ENCODE measurements around the gene CELSR1.

CELSR1 gene

DNA sequence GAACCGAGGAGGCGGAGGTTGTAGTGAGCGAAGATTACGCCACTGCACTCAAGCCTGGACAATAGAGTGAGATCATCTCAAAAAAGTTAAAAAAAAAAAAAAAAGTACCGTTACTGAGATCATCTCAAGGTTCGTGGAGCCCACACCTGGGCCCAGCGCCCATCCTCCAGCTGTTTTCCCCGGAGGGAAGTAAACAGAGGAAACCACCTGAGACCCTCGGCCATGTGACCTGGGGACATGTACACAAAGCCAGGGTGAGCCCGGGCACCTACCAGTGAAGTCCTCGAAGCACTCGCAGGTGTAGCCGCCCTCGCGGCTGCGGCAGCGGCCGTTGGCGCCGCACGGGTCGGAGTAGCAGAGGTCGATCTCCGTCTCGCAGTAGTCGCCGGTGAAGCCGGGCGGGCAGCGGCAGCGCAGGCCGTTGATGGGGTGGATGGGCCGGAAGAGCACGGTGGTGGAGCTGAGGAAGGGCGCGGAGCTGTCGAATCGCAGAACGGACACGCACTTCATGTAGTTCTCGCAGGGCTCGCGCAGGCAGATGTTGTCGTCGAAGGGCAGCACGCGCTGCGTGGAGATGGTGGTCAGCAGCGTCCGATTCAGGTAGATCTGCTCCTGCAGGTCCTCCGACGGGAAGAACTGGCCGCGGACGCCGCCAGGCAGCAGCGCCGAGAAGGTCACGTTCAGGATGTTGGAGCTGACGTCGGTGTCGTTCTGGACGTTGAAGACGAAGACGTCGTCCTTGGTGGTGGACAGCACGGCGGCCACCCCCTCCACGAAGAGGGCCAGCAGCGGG is 73.8 kb downstream of the CELSR1 start:
- DNase-seq (ENCODE audit: low read depth), result no peak
- TF ChIP-seq, protein P1, sequence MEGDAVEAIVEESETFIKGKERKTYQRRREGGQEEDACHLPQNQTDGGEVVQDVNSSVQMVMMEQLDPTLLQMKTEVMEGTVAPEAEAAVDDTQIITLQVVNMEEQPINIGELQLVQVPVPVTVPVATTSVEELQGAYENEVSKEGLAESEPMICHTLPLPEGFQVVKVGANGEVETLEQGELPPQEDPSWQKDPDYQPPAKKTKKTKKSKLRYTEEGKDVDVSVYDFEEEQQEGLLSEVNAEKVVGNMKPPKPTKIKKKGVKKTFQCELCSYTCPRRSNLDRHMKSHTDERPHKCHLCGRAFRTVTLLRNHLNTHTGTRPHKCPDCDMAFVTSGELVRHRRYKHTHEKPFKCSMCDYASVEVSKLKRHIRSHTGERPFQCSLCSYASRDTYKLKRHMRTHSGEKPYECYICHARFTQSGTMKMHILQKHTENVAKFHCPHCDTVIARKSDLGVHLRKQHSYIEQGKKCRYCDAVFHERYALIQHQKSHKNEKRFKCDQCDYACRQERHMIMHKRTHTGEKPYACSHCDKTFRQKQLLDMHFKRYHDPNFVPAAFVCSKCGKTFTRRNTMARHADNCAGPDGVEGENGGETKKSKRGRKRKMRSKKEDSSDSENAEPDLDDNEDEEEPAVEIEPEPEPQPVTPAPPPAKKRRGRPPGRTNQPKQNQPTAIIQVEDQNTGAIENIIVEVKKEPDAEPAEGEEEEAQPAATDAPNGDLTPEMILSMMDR (conservative IDR thresholded peaks at IDR 0.05; ENCODE audit: low read depth, low read length), result no peak
- H3K4me3 ChIP-seq (ENCODE audit: low read depth, low read length), result no peak overlapping the region

DNA sequence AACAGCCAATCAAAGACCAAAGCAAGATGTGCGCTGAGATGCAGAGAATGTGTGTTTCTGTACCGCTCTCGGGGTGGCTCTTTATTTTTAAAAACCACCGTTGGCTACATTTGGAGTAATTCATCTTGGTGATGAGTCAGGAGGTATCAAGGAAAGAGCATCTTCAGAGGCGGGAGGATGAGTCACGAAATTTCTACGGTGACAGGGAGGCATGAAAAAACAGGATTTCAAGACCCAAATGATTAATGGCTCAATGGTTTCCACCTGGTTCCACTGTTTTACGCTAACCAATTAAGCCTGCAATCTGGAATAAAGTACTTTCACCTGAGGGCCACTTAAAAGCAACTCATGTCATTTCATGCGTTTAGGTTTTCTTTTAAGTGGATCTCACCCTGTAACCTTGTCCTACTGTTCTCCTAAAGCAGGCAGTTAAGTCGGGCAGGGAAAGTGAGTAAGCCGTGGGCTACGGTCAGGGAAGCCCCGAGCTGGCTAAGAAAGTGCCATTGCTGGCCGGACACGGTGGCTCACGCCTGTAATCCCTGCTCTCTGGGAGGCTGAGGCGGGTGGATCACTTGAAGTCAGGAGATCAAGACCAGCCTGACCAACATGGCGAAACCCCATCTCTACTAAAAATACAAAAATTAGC is 74.6 kb downstream of the CELSR1 start:
- TF ChIP-seq, protein P1 (conservative IDR thresholded peaks at IDR 0.05; ENCODE audit: low read depth, low read length), result no peak
- peak; percentile 29 for DNase-seq (ENCODE audit: low read depth)
- H3K4me3 ChIP-seq (ENCODE audit: low read depth, low read length), result no peak overlapping the region

DNA sequence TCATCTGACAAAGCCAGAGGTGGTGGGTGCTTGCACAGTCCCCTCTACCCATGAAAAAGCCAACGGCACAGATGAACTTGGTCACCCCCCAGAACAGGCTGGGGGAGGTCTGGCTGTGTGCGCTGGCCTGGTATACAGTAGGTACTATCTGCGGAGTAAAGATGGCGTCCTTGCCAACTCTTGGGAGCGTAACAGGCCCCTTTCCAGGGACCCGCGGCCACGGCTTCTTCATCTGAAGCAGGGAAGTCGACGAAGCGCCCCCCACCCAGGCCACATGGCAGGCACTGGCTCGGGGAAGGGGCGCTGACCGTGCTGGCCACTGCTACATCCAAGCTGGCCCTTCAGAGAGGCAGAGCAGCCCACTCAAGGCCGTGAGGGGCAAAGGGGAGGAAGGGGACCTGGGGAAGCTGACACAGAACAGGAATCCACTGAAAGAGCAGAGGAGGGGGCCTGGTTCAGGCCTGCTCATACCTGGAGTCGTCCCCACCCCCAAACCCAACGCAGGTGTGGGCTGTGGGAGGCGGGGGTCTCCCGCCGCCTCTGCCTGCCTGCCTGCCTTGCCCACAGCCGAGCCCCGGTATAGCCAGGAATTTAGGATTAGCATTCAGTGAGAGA is 75.7 kb downstream of the CELSR1 start:
- no peak overlapping the region for H3K4me3 ChIP-seq (ENCODE audit: low read depth, low read length)
- TF ChIP-seq, protein P1 (conservative IDR thresholded peaks at IDR 0.05; ENCODE audit: low read depth, low read length), result no peak
- no peak for DNase-seq (ENCODE audit: low read depth)

DNA sequence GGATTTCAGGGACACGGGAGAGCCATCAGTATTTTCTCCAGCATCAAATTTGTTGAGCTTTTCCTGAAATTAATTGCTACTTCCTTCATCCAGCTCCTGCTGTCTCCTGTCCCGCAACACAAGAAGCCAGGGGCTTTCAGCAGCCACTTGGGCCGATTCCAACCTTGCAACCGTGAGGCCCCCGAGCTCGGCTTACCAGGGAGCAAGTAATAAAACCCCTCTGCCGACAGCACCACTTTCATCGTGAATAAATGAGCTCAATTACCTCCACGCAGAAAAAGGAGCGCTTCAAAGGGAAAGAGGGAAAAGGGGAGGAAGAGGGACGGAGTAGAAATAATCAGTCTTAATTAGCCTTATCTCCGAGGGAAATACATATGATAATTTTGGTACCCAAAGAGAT is 76.6 kb downstream of the CELSR1 start:
- H3K4me3 ChIP-seq (ENCODE audit: low read depth, low read length), result no peak overlapping the region
- DNase-seq (ENCODE audit: low read depth), result no peak
- TF ChIP-seq, protein P1 (conservative IDR thresholded peaks at IDR 0.05; ENCODE audit: low read depth, low read length), result no peak

DNA sequence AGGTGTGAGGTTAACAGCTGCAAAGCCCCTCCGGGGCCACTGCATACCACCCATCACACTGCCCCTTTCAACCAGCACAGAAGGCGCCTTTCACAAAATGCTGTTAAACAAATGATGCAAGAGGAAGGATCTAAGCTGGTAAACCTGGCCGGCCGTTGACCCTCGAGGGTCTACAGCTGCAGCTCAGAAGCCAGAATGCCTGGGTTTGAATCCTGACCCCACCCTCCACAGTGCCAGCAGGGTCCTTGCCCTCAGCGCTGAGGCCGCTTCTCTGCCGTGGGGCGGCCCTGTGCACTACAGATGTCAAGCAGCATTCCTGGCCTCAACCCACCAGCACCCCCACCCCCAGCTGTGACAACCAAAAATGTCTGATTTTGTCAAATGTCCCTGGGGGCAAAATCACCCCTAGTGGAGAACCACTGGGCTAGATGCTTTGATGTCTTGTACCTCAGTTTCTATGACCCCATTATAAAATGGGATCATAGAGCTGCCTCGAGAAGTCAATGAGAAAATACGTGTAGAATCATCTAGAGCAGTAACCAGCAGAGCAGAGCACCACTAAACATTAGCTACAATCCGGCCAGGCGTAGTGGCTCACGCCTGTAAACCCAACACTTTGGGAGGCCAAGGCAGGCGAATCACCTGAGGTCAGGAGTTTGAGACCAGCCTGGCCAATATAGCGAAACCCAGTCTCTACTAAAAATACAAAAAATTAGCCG is 77.9 kb downstream of the CELSR1 start:
- TF ChIP-seq, protein P1 (conservative IDR thresholded peaks at IDR 0.05; ENCODE audit: low read depth, low read length), result no peak
- no peak overlapping the region for H3K4me3 ChIP-seq (ENCODE audit: low read depth, low read length)
- no peak for DNase-seq (ENCODE audit: low read depth)

DNA sequence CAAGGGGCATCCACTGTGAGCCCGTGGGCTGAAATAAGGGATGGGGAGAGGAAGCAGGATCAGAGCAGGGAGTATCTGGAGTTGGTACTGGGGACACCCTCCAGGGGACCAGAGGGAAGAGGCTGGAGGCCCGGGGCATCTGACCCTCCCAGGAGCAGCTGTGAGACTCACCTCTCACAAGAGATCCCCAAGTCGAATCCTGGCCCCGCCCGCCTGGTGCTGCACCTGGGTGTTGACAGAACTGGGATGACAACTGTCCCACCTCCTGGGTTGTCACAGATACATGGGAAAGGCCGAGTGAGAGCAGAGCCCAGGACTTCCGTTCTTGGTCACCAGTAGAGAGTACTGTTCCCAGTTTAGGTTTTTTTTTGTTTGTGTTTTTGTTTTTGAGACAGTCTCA is 78.9 kb downstream of the CELSR1 start:
- TF ChIP-seq, protein P1 (conservative IDR thresholded peaks at IDR 0.05; ENCODE audit: low read depth, low read length), result no peak
- H3K4me3 ChIP-seq (ENCODE audit: low read depth, low read length), result no peak overlapping the region
- DNase-seq (ENCODE audit: low read depth), result no peak

All from choroid plexus epithelial cell (primary cell).